ENCODE measurements around the gene SMIM22. TPM values are rescaled to one million over a fixed set of nuclear protein-coding genes. Genes with fewer than 3 reads are reported as not detected.

Gene SMIM22
- total and polyA plus RNA-seq, 2 of the 8 experiments (the other 6 are each of a cell fraction or from before 2014, with no cell fraction given): not detected

- TF ChIP-seq CBX8 (IDR thresholded peaks at IDR 0.05; ENCODE audit: borderline replicate concordance, low read depth, low read length) (no peak), TAF7 (optimal IDR thresholded peaks at IDR 0.05; ENCODE audit: borderline replicate concordance, low read depth, low read length) (no peak), EP300 (IDR thresholded peaks at IDR 0.05; ENCODE audit: borderline replicate concordance in 1 of 2, low read depth in 2 of 2, low read length in 2 of 2) (no peak)
Observed at GRCh38 chr16:4771646-4772045, 23.5 kb upstream of the SMIM22 start (continued).

All from H1 (cell line).